CD4-positive, alpha-beta T cell treated with Interleukin-21 for 1 hour (primary cell): ENCODE data around the gene B3GALNT2.
"Not testable (repeated sequence)": the region's sequence is repeated elsewhere in the genome, so short reads cannot be mapped to it uniquely, and the experiment has no call there.

Source experiments
- DNase-seq: peaks from one replicate; pipeline ENCODE4 v3.0.0-alpha.2; 2020

The B3GALNT2 gene

DNA sequence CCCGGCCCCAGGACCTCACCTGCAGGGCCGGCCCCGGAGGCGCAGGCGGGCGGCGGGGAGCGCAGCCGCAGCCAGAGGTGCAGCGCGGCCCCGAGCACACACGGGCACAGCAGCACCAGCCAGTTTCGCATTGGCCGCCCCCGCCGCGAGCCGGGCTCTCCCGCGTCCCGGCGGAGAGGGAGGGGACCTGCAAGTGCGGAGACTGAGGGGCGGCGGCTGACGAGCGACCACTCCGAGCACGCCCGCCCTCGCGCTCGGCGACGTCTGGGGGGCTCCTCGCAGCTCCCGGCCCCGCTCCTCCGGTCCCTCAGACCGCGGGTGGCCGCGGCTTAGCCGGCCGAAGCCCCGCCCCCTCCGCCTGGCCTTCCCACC, at the start of gene B3GALNT2:
Gene B3GALNT2, minus strand, starts transcription at position 331 of the 372 bp plus-strand sequence. Its CDS starts 200 bp downstream, at position 131.
- DNase-seq: no peak

DNA sequence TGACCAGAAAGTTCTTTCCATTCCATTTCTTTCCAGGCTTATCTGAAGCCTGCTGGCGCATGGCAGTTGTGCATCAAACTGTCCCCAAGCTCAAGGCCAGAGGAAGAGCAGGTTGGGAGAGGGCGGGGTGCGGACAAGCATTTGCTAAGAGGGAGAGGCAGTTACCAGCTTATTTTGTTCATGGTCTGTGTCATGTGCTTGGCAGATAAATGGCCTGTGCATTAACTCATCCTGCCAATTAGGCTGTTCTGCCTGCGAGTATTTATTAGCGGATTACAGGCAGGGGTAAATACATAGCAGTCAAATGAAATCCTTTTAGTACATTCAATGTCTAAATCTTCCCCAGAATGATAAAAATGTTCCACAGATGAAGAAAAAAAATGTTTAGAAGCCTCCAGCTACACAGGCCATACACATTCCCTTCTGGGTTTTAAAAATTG, 48.9 kb upstream of the B3GALNT2 start:
- no peak for DNase-seq

DNA sequence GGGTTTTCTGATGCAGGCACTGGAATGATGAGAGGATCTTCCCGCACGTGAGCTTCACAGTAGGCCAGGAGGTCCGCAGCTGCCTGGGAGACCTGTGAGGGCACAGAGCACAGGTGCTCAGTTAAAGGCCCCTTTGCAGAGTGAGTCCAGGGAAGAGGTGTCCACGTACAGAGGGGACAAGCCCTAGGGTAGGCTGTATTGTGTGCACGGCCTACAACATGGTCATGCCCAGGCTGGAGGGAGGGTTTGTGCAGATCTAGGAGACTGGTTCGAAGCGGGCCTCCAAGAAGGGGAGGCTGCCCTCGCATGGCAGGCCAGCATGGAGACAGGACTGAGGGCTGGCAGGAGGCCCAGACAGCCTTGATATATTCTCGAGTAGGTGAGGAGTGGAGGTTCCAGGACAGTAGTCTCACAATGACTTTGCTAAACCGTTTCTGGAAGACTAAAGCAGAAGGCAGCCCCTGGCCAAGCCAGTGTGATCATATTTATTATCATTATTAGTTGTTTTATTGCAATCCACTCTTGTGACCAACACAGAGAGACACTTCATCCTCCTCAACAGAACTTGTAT, 48.0 kb upstream of the B3GALNT2 start:
- no peak for DNase-seq

GRCh38 chr1:235549351-235550139, 45.3 kb upstream of the B3GALNT2 start:
- no peak for DNase-seq

- DNase-seq: not testable (repeated sequence)
These were observed 42.3 kb upstream of the B3GALNT2 start for GRCh38 chr1:235546369-235547155.

- DNase-seq: no peak
These were observed 41.2 kb upstream of the B3GALNT2 start for GRCh38 chr1:235545292-235545930.

DNA sequence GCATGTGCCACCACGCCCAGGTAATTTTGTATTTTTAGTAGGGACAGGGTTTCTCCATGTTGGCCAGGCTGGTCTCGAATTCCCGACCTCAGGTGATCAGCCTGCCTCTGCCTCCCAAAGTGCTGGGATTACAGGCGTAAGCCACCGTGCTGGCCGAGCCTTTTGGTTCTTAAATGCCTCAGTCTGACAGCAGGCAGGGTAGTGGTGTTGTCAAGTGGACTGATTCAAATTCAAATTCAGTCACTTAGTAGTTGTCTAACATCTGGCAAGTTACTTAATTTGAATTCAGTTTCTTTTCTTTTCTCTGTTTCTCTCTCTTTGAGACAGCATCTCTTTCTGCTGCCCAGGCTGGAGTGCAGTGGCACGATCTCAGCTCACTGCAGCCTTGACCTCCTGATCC, 38.6 kb upstream of the B3GALNT2 start:
- DNase-seq: not testable (repeated sequence)

GRCh38 chr1:235533476-235534168, 29.4 kb upstream of the B3GALNT2 start:
- no peak for DNase-seq

DNA sequence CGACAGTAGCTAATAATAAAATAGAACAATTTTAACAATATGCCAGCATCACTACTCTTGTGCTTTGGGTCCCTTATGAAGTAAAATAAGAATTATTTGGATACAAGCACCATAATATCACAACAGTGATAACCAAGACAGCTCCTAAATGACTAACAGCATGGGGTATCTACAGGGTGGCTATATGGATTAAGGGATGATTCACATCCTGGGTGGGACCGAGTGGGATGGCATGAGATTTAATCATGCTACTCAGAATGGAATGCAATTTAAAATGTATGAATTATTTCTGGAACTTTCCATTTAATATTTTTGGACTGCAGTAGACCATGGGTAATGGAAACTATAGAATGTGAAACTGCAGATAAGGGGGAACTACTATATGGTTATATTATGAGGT, 28.1 kb upstream of the B3GALNT2 start:
- DNase-seq: no peak

- DNase-seq: no peak
These were observed 23.1 kb upstream of the B3GALNT2 start for GRCh38 chr1:235527196-235527814.

GRCh38 chr1:235525314-235525713, 21.1 kb upstream of the B3GALNT2 start:
- DNase-seq: no peak

- no peak for DNase-seq
These were observed 12.7 kb upstream of the B3GALNT2 start for GRCh38 chr1:235516862-235517446.

- DNase-seq: no peak
These were observed 11.7 kb upstream of the B3GALNT2 start for GRCh38 chr1:235515844-235516512.

GRCh38 chr1:235513495-235514366, 9.5 kb upstream of the B3GALNT2 start:
- DNase-seq: peak; percentile 73

GRCh38 chr1:235511470-235512240, 7.4 kb upstream of the B3GALNT2 start:
- no peak for DNase-seq

GRCh38 chr1:235510823-235511222, 6.6 kb upstream of the B3GALNT2 start:
- DNase-seq: no peak

- no peak for DNase-seq
These were observed 3.4 kb upstream of the B3GALNT2 start for GRCh38 chr1:235507623-235508022.

GRCh38 chr1:235504494-235505222, 406 bp upstream of the B3GALNT2 start:
- DNase-seq: peak; percentile 98
